NT2/D1 (cell line): ENCODE results near the gene TEX22.

ENCODE experiments used
- DNase-seq: peaks from one replicate; pipeline ENCODE4 v3.0.0-alpha.2; 2011; ENCODE audit warnings: low read depth, low spot score
- H3K27me3 ChIP-seq: 2 replicates; pipeline ENCODE4 v1.6.0; 2011; ENCODE audit warnings: mild to moderate bottlenecking; ENCODE audit not compliant: insufficient read length, insufficient read depth
- H3K36me3 ChIP-seq: 2 replicates; pipeline ENCODE4 v1.6.1; 2011; ENCODE audit warnings: mild to moderate bottlenecking, low read length, mixed read lengths; ENCODE audit not compliant: insufficient read depth, insufficient read length
- H3K4me1 ChIP-seq: 2 replicates; pipeline ENCODE4 v1.5.1; 2011; ENCODE audit not compliant: insufficient read depth, insufficient read length
- H3K4me3 ChIP-seq: 2 replicates; pipeline ENCODE4 v1.5.1; 2011; ENCODE audit warnings: low read depth; ENCODE audit not compliant: insufficient read length
- H3K9ac ChIP-seq: 2 replicates; pipeline ENCODE4 v1.6.0; 2011; ENCODE audit warnings: low read depth; ENCODE audit not compliant: insufficient read length
- H3K9me3 ChIP-seq: 2 replicates; pipeline ENCODE4 v1.5.1; 2011; ENCODE audit warnings: mild to moderate bottlenecking, low read length; ENCODE audit not compliant: insufficient read depth
- SUZ12 ChIP-seq: IDR thresholded peaks from 2 replicates; pipeline ENCODE4 v1.6.1; 2011; ENCODE audit not compliant: insufficient read length, insufficient read depth; ENCODE audit errors: extremely low read depth
- YY1 ChIP-seq: IDR thresholded peaks from 2 replicates; pipeline ENCODE4 v1.6.1; 2011; ENCODE audit not compliant: insufficient read length, insufficient read depth
- ZNF274 ChIP-seq: IDR thresholded peaks from 2 replicates; pipeline ENCODE4 v1.6.1; 2011; ENCODE audit warnings: mild to moderate bottlenecking, low read depth, low read length

Gene TEX22

DNA sequence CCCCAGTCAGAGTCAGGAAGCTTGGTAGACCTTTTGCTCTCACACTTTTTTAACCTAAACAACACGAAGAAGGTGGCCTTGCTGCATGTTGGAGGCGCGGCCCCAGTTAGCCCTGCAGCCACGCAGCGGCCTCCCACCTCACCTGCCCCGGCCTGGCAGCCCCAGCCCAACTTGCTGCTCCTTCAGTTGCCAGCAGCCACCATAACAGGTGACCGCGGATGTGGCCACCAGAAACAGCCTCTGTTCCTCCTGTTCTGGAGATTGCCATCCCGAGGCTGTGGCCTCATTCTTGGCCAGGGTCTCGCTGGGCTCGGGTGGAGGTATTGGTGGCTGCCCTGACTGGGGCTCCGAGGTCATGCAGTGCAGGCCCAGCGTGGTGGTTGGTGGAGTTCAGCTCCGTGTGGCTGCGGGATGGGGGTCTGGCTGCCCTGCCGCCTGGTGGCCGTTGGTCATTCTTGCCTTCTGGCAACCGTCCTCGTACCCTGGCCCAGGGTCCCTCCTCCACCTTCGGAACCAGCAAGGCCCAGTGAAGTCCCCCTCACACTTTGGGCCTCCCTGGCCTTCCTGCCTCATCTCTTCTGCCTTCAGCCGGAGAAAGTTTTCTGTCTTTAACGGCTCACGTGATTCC, 20.7 kb upstream of the TEX22 start:
- Histone ChIP-seq H3K27me3 (no peaks in the 10 kb centered on the region), H3K36me3 (peaks cover 12% of the 10 kb centered on the region), H3K9me3 (peaks cover 10% of the 10 kb centered on the region; the same call in 1 of the 2 replicates), H3K4me1 (peaks cover 17% of the 10 kb centered on the region), H3K9ac (no peak overlapping the region), H3K4me3 (no peak overlapping the region)
- DNase-seq = no peak
- TF ChIP-seq SUZ12 (no peak), ZNF274 (no peak), YY1 (no peak)

GRCh38 chr14:105378199-105378598, 20.1 kb upstream of the TEX22 start:
- TF ChIP-seq SUZ12 (no peak), ZNF274 (no peak), YY1 (no peak)
- DNase-seq = no peak
- Histone ChIP-seq H3K9me3 (peaks cover 7% of the 10 kb centered on the region; the same call in 1 of the 2 replicates), H3K4me3 (no peak overlapping the region), H3K36me3 (peaks cover 14% of the 10 kb centered on the region), H3K4me1 (peaks cover 17% of the 10 kb centered on the region), H3K27me3 (no peaks in the 10 kb centered on the region), H3K9ac (no peak overlapping the region)

- H3K4me3 ChIP-seq = no peak overlapping the region
- no peak for TF ChIP-seq YY1
- no peak for TF ChIP-seq SUZ12
- no peak for TF ChIP-seq ZNF274
Observed at GRCh38 chr14:105378873-105379685, 19.3 kb upstream of the TEX22 start.

GRCh38 chr14:105379946-105380345, 18.4 kb upstream of the TEX22 start:
- peaks cover 14% of the 10 kb centered on the region for H3K36me3 ChIP-seq
- H3K27me3 ChIP-seq = no peaks in the 10 kb centered on the region
- no peak overlapping the region for H3K4me3 ChIP-seq
- H3K4me1 ChIP-seq = peaks cover 17% of the 10 kb centered on the region
- TF ChIP-seq ZNF274 (no peak), YY1 (no peak), SUZ12 (no peak)
- DNase-seq = no peak
- no peak overlapping the region for H3K9ac ChIP-seq
- H3K9me3 ChIP-seq = no peaks in the 10 kb centered on the region

More at GRCh38 chr14:105378873-105379685, 19.3 kb upstream of the TEX22 start:
- Histone ChIP-seq H3K9me3 (no peaks in the 10 kb centered on the region), H3K9ac (peak overlapping the region; percentile 10), H3K36me3 (peaks cover 14% of the 10 kb centered on the region), H3K27me3 (no peaks in the 10 kb centered on the region), H3K4me1 (peaks cover 17% of the 10 kb centered on the region)
- no peak for DNase-seq

- H3K9ac ChIP-seq = no peak overlapping the region
- DNase-seq = no peak
- H3K4me3 ChIP-seq = no peak overlapping the region
- no peaks in the 10 kb centered on the region for H3K9me3 ChIP-seq
- no peaks in the 10 kb centered on the region for H3K27me3 ChIP-seq
- TF ChIP-seq SUZ12 (no peak), YY1 (no peak), ZNF274 (no peak)
- peaks cover 17% of the 10 kb centered on the region for H3K4me1 ChIP-seq
- H3K36me3 ChIP-seq = peaks cover 14% of the 10 kb centered on the region
Observed at GRCh38 chr14:105380756-105381155, 17.6 kb upstream of the TEX22 start.

- H3K4me3 ChIP-seq = no peak overlapping the region
- H3K9ac ChIP-seq = no peak overlapping the region
- TF ChIP-seq YY1 (no peak), ZNF274 (no peak), SUZ12 (no peak)
- H3K27me3 ChIP-seq = no peaks in the 10 kb centered on the region
- H3K9me3 ChIP-seq = no peaks in the 10 kb centered on the region
- H3K36me3 ChIP-seq = peaks cover 14% of the 10 kb centered on the region
- H3K4me1 ChIP-seq = peaks cover 10% of the 10 kb centered on the region
- no peak for DNase-seq
Observed at GRCh38 chr14:105381446-105382342, 16.6 kb upstream of the TEX22 start.
